ENCODE measurements around the gene SLC34A1. TPM values are rescaled to one million over a fixed set of nuclear protein-coding genes. Genes with fewer than 3 reads are reported as not detected.
A peak's percentile ranks its signal among the peaks of the same experiment; 100 is the strongest.
"Not testable (repeated sequence)": the region's sequence is repeated elsewhere in the genome, so short reads cannot be mapped to it uniquely, and the experiment has no call there.

Gene SLC34A1
- total RNA-seq, 1 donor from 2014 or later, result not detected

- no peak for ATAC-seq (ENCODE audit: poor library complexity)
- no peak for DNase-seq
- intact Hi-C loops (cut with DNase I), result no loop called here
Observed at GRCh38 chr5:177397875-177398390, 13.7 kb downstream of the SLC34A1 start.

- DNase-seq (no peak), ATAC-seq (ENCODE audit: poor library complexity) (no peak)
- intact Hi-C loops (cut with DNase I), result no loop called here
Observed at GRCh38 chr5:177399997-177400868, 16.0 kb downstream of the SLC34A1 start, which contains the start of gene PFN3. Gene PFN3, minus strand, starts transcription at chr5:177400661. Its CDS starts 85 bp downstream, at chr5:177400576.

- DNase-seq (peak; percentile 60), ATAC-seq (ENCODE audit: poor library complexity) (peak; percentile 29)
- intact Hi-C loops (cut with DNase I), result loop anchor here (2.0 kb wide), 1 partner anchor 52 kb away; no protein-coding TSS in a partner anchor
Observed at GRCh38 chr5:177402271-177403043, 18.2 kb downstream of the SLC34A1 start.

GRCh38 chr5:177403102-177403791 lies 19.0 kb downstream of the SLC34A1 start:
- no peak for ATAC-seq (ENCODE audit: poor library complexity)
- no peak for DNase-seq
- intact Hi-C loops (cut with DNase I), result loop anchor here (2.0 kb wide), 1 partner anchor 52 kb away; no protein-coding TSS in a partner anchor

GRCh38 chr5:177403792-177404640 lies 19.8 kb downstream of the SLC34A1 start:
- intact Hi-C loops (cut with DNase I), result loop anchor here (2.0 kb wide), 1 partner anchor 51 kb away; no protein-coding TSS in a partner anchor
- peak; percentile 93 for DNase-seq
- peak; percentile 97 for ATAC-seq (ENCODE audit: poor library complexity)

- no peak for ATAC-seq (ENCODE audit: poor library complexity)
- no peak for DNase-seq
- intact Hi-C loops (cut with DNase I), result no loop called here
Observed at GRCh38 chr5:177404641-177405179, 20.5 kb downstream of the SLC34A1 start.

- ATAC-seq (ENCODE audit: poor library complexity) (no peak), DNase-seq (no peak)
- intact Hi-C loops (cut with DNase I), result no loop called here
Observed at GRCh38 chr5:177405312-177405711, 21.1 kb downstream of the SLC34A1 start.

GRCh38 chr5:177405805-177406204 lies 21.6 kb downstream of the SLC34A1 start:
- peak; percentile 73 for DNase-seq
- intact Hi-C loops (cut with DNase I), result no loop called here

GRCh38 chr5:177409043-177409801 lies 25.0 kb downstream of the SLC34A1 start, which contains the start of gene F12:
Gene F12, minus strand, starts transcription at chr5:177409564. Its CDS starts 37 bp downstream, at chr5:177409527.
- intact Hi-C loops (cut with DNase I), result no loop called here
- DNase-seq, result no peak
- no peak for ATAC-seq (ENCODE audit: poor library complexity)

More at GRCh38 chr5:177405805-177406204, 21.6 kb downstream of the SLC34A1 start:
- no peak for ATAC-seq (ENCODE audit: poor library complexity)

- intact Hi-C loops (cut with DNase I), result no loop called here
- no peak for DNase-seq
- no peak for ATAC-seq (ENCODE audit: poor library complexity)
Observed at GRCh38 chr5:177410575-177410974, 26.3 kb downstream of the SLC34A1 start.

- intact Hi-C loops (cut with DNase I), result no loop called here
- ATAC-seq (ENCODE audit: poor library complexity) (no peak), DNase-seq (no peak)
Observed at GRCh38 chr5:177412603-177413233, 28.5 kb downstream of the SLC34A1 start.

- intact Hi-C loops (cut with DNase I), result no loop called here
- ATAC-seq (ENCODE audit: poor library complexity) (no peak), DNase-seq (no peak)
Observed at GRCh38 chr5:177414481-177414880, 30.2 kb downstream of the SLC34A1 start.

- DNase-seq; ATAC-seq (ENCODE audit: poor library complexity); intact Hi-C loops (cut with DNase I): not testable (repeated sequence)
Observed at GRCh38 chr5:177417081-177417480, 32.8 kb downstream of the SLC34A1 start.

GRCh38 chr5:177419046-177419445 lies 34.8 kb downstream of the SLC34A1 start:
- no peak for ATAC-seq (ENCODE audit: poor library complexity)
- intact Hi-C loops (cut with DNase I), result no loop called here
- no peak for DNase-seq

- DNase-seq; intact Hi-C loops (cut with DNase I); ATAC-seq (ENCODE audit: poor library complexity): not testable (repeated sequence)
Observed at GRCh38 chr5:177420472-177420871, 36.2 kb downstream of the SLC34A1 start.

All from Right ventricle myocardium superior (tissue), 1 donor.